Ovary (tissue), 3 donors: ENCODE measurements around the gene AUH.

Experiments
- EP300 ChIP-seq: sonication (generic); formaldehyde crosslinking; IDR thresholded peaks from one replicate; pipeline ENCODE4 v1.6.1; 2017; ENCODE audit warnings: antibody characterized with exemption
- POLR2A ChIP-seq: fragments of 450-650 bp; IDR thresholded peaks from one replicate; pipeline ENCODE4 v1.6.1; 2017; ENCODE audit warnings: antibody characterized with exemption, mild to moderate bottlenecking, moderate library complexity
- TF ChIP-seq, protein P1 (sequence below), 3 donors: fragments of 450-650 bp in 2 of 3; fragments of 200-600 bp in 1 of 3; IDR thresholded peaks; one replicate each; pipeline versions ENCODE4 v1.5.1 to v1.8.0; 2016 to 2022; ENCODE audit warnings: antibody characterized with exemption in 3 of 3, mild to moderate bottlenecking in 1 of 3
- donor health status: DM: no; HTN: no; CAD: no.

DNA sequence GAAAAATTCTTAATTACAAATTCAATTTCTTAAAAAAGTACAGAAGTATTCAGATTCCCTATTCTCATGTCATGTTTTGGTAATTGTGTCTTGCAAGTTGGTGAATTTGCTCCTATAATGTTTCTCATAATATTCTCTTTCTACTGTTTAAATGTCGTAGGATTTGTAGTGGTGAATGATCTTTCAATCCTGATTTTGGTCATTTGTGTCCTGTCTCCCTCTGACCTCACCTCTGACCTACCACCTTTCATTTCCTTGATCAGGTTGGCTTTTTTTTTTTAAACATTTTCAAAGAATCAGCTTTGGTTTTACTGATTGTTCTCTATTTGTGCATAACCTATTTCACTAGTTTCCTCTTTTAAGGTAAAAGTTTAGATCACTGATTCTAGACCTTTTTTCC, 102.6 kb downstream of the AUH start:
- TF ChIP-seq, protein P1, sequence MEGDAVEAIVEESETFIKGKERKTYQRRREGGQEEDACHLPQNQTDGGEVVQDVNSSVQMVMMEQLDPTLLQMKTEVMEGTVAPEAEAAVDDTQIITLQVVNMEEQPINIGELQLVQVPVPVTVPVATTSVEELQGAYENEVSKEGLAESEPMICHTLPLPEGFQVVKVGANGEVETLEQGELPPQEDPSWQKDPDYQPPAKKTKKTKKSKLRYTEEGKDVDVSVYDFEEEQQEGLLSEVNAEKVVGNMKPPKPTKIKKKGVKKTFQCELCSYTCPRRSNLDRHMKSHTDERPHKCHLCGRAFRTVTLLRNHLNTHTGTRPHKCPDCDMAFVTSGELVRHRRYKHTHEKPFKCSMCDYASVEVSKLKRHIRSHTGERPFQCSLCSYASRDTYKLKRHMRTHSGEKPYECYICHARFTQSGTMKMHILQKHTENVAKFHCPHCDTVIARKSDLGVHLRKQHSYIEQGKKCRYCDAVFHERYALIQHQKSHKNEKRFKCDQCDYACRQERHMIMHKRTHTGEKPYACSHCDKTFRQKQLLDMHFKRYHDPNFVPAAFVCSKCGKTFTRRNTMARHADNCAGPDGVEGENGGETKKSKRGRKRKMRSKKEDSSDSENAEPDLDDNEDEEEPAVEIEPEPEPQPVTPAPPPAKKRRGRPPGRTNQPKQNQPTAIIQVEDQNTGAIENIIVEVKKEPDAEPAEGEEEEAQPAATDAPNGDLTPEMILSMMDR (IDR thresholded peaks at IDR 0.05) = no peak
- TF ChIP-seq POLR2A (no peak), EP300 (no peak)
